Ovary (tissue), 3 donors: ENCODE measurements around the gene NDUFC2.

ENCODE experiments used
- CTCF ChIP-seq, 3 donors: fragments of 450-650 bp in 2 of 3; fragments of 200-600 bp in 1 of 3; IDR thresholded peaks; one replicate each; pipeline versions ENCODE4 v1.5.1 to v1.8.0; 2016 to 2022; ENCODE audit warnings: antibody characterized with exemption in 3 of 3, mild to moderate bottlenecking in 1 of 3
- EP300 ChIP-seq: sonication (generic); formaldehyde crosslinking; IDR thresholded peaks from one replicate; pipeline ENCODE4 v1.6.1; 2017; ENCODE audit warnings: antibody characterized with exemption
- POLR2A ChIP-seq: fragments of 450-650 bp; IDR thresholded peaks from one replicate; pipeline ENCODE4 v1.6.1; 2017; ENCODE audit warnings: antibody characterized with exemption, mild to moderate bottlenecking, moderate library complexity
- donor health status: DM: no; HTN: no; CAD: no.

- no peak for TF ChIP-seq CTCF (IDR thresholded peaks at IDR 0.05)
- no peak for TF ChIP-seq POLR2A
- no peak for TF ChIP-seq EP300
Measured at GRCh38 chr11:78021611-78022010, 58.1 kb downstream of the NDUFC2 start.
